AG09309 (cell line): Measurements from ENCODE around the gene CEBPG.

ENCODE experiments used
- DNase-seq: peaks from one replicate; pipeline ENCODE4 v3.0.0-alpha.2; 2010; ENCODE audit warnings: low read depth
- H3K4me3 ChIP-seq: 2 replicates; pipeline ENCODE4 v1.5.1; 2011; ENCODE audit warnings: mild to moderate bottlenecking, low read depth, low read length, moderate library complexity; ENCODE audit not compliant: control insufficient read depth
- TF ChIP-seq, protein P1 (sequence below): IDR thresholded peaks from 2 replicates; pipeline ENCODE4 v1.5.1; 2011; ENCODE audit warnings: mild to moderate bottlenecking, low read depth, low read length, inconsistent platforms; ENCODE audit not compliant: insufficient read depth, control insufficient read depth; ENCODE audit errors: missing control alignments

The CEBPG gene

DNA sequence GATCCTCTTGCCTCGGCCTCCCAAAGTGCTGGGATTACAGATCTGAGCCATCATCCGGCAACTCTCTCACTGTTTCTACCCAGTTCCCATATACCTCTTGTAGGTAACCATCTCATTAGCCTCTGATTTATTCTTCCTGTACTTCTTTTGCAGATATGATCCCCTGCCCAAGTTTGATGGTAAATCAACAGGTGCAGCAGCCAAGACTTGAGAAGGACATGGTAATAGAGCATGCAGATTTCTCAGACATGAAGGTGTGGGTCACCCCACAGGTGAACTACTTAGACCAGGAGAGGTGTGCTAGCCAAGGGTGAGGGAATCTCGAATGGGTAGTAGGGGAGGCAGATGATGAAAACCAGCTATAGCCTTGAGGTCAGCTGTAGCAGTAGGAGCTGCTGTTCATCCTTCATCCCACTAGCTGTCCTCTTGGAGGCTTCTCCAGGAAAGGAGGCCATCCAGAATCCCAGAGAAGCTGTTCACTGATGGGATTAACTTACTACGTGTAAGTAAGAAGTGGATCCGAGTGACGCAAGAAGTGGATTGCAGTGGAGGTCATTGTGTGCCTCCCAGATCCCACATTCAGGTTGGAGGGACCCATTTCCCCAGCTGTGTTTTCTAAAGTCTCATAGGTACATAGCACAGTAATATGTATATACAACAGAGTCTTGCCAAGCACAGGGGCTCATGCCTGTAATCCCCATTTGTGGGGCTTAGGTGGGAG, 10.8 kb upstream of the CEBPG start:
- DNase-seq: no peak

DNA sequence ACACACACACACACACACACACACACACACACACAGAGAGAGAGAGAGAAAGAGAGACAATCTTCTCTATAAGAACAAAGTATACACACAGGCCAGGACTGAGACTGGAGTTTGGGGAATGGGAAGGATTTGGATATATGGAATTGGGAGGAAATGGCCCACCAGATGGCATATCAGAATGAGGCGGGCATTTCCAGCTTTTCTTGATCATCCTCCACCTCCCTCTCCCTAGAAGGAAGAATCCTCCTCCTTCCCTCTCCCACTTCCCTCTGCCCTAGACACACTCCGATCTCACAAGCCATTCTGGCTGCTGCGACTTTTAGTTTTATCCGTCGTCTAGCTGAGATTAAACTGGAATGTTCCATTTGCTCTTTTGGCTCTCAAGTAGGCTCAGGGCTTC, 10.0 kb upstream of the CEBPG start:
- DNase-seq: no peak
- H3K4me3 ChIP-seq: no peak overlapping the region
- TF ChIP-seq, protein P1, sequence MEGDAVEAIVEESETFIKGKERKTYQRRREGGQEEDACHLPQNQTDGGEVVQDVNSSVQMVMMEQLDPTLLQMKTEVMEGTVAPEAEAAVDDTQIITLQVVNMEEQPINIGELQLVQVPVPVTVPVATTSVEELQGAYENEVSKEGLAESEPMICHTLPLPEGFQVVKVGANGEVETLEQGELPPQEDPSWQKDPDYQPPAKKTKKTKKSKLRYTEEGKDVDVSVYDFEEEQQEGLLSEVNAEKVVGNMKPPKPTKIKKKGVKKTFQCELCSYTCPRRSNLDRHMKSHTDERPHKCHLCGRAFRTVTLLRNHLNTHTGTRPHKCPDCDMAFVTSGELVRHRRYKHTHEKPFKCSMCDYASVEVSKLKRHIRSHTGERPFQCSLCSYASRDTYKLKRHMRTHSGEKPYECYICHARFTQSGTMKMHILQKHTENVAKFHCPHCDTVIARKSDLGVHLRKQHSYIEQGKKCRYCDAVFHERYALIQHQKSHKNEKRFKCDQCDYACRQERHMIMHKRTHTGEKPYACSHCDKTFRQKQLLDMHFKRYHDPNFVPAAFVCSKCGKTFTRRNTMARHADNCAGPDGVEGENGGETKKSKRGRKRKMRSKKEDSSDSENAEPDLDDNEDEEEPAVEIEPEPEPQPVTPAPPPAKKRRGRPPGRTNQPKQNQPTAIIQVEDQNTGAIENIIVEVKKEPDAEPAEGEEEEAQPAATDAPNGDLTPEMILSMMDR: no peak

More for the DNA sequence above, 10.8 kb upstream of the CEBPG start:
- TF ChIP-seq, protein P1: no peak
- no peak overlapping the region for H3K4me3 ChIP-seq

DNA sequence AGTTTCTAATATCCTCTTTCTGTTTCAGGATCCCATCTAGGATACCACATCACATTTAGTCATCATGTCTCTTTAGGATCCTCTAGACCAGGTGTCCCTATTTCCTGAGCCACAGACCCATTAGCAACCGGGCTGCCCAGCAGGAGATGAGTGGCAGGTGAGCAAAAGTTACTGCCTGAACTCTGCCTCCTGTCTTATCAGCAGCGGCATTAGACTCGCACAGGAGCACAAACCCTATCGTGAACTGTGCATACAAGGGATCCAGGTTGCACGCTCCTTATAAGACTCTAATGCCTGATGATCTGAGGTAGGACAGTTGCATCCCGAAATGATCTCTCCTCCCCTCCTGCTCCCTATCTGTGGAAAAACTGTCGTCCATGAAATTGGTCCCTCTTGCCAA, 7.8 kb upstream of the CEBPG start:
- no peak for DNase-seq
- TF ChIP-seq, protein P1: no peak

GRCh38 chr19:33366127-33366526, 7.4 kb upstream of the CEBPG start:
- H3K4me3 ChIP-seq: no peak overlapping the region
- TF ChIP-seq, protein P1: no peak
- no peak for DNase-seq

More for the DNA sequence above, 7.8 kb upstream of the CEBPG start:
- no peak overlapping the region for H3K4me3 ChIP-seq

DNA sequence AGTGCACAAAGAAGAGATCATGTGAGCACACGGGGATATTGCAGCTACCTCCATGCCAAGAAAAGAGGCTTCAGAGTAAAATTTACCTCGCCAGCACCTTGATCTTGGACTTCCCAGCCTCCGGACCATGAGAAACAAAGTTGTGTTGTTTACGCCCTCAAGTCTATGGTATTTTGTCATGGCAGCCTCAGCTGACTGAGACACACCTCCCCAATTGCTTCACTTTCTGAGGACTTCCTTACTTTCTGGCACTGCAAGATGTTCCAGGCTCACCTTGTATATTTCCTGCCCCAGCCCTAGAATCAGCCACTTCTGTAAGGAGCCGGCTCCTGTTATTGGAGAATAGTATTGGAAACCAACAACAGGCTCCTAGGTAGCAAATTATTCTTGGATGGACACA, 6.6 kb upstream of the CEBPG start:
- TF ChIP-seq, protein P1: no peak
- no peak for DNase-seq
- H3K4me3 ChIP-seq: no peak overlapping the region

GRCh38 chr19:33368074-33368864, 5.2 kb upstream of the CEBPG start:
- DNase-seq: no peak
- no peak overlapping the region for H3K4me3 ChIP-seq
- TF ChIP-seq, protein P1: no peak
